Measurements from ENCODE around the gene SVIL.

SVIL gene

DNA sequence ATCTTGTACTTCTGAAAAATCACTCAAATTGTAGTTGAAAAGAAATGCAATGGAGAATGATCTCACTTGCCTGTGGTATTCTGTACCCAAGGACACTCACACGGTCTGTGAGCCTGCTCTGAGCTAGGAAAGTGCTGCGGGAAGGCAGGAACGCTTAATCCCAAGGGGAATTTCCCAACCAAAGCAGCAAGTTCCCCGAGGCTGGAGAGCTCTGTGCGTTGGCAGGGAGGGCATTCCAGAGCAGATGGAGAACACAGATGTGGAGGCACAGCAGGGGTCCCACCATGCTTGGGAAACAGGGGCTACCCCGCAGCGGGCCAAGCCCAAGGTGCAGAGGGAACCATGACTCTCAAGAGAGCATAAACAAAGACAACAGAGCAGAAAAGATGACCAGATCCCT is 13.6 kb downstream of the SVIL start:
- TF ChIP-seq, protein P1, sequence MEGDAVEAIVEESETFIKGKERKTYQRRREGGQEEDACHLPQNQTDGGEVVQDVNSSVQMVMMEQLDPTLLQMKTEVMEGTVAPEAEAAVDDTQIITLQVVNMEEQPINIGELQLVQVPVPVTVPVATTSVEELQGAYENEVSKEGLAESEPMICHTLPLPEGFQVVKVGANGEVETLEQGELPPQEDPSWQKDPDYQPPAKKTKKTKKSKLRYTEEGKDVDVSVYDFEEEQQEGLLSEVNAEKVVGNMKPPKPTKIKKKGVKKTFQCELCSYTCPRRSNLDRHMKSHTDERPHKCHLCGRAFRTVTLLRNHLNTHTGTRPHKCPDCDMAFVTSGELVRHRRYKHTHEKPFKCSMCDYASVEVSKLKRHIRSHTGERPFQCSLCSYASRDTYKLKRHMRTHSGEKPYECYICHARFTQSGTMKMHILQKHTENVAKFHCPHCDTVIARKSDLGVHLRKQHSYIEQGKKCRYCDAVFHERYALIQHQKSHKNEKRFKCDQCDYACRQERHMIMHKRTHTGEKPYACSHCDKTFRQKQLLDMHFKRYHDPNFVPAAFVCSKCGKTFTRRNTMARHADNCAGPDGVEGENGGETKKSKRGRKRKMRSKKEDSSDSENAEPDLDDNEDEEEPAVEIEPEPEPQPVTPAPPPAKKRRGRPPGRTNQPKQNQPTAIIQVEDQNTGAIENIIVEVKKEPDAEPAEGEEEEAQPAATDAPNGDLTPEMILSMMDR (IDR thresholded peaks at IDR 0.05; ENCODE audit: low read depth, low read length, missing control alignments), result no peak
- no peak overlapping the region for H3K4me3 ChIP-seq (ENCODE audit: low read depth, low read length)
- no peak for DNase-seq (ENCODE audit: low read depth)

DNA sequence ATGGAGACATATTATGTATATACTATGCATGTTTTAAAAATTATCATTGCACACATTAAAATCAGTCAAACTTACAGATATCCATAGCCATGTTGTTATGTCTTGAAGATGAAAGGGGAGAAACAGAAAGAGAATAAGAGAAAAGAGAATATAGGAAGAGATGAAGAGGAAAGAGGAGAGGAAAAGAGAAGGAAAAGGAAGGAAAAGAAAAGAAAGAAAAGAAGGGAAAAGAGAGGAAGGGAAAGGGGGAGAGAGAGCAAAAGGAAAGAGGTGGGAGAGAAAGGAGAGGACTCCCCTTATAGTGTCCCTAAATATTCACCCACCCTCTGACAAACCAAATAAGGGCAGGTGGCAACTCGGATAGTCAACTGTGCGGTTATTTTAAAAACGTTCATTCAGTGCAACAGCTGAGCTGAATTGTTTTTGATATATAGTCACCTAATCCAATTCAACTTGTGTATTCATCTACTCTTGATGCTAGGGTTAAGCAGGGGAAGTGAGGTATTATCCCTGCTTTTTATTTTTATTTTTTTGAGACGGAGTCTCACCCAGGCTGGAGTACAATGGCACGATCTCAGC is 14.6 kb downstream of the SVIL start:
- H3K4me3 ChIP-seq (ENCODE audit: low read depth, low read length), result no peak overlapping the region
- TF ChIP-seq, protein P1 (IDR thresholded peaks at IDR 0.05; ENCODE audit: low read depth, low read length, missing control alignments), result no peak
- no peak for DNase-seq (ENCODE audit: low read depth)

DNA sequence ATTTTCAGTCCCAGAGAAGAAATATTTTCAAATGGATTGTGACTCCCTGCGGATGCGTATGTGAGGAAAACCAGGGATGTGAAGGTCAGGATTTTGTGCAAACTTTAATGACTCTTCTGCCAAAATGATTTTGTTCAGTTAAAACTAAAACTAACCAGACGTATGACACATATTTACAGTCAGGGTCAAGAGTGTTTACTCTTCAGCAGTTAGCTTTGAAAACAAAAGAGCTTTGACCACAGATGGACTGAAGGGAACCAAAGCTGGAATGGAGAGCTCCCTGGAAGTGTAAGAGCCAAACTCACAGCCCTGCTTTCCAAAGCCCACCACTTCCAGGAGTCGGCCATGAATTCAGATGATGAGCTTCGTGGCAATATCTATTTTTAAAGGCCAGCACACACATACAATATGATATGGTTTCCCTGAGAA is 15.5 kb downstream of the SVIL start:
- TF ChIP-seq, protein P1 (IDR thresholded peaks at IDR 0.05; ENCODE audit: low read depth, low read length, missing control alignments), result no peak
- no peak overlapping the region for H3K4me3 ChIP-seq (ENCODE audit: low read depth, low read length)
- no peak for DNase-seq (ENCODE audit: low read depth)

DNA sequence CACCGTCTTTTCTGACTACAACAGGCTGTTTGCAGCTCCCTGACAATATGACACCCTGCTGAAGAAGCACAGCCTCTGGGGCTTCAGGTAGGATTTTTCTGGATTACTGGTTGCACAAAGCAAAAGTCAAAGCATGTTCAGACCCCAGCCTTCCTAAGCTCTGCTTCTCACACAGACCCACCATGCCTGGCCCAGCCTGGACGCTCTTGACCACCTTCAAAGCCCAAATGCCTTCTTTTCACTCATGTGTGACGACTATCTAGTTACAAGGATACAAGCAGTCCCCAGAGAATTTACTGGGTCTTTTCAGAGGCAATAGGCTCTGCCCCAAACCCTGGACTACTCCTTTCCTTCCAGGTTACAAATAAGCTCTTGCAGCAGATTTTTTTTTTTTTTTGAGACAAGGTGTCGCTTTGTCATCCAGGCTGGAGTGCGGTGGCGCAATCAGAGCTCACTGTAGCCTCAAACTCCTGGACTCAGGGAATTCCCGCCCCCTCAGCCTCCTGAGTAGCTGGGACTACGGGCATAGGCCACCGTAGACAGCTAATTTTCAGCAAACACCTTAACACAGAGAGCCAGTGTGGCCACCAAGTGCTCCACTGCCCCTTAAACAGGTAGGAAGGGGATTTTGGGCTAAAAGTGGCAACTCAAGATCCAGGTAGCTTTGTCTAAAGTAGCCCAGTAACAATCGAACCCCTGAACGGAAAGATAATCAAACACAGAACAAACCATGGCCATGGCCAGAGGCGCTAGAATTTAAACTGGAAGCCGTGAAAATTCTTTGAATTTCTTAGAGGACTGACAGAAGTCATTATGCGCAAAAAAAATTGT is 16.2 kb downstream of the SVIL start:
- no peak overlapping the region for H3K4me3 ChIP-seq (ENCODE audit: low read depth, low read length)
- TF ChIP-seq, protein P1 (IDR thresholded peaks at IDR 0.05; ENCODE audit: low read depth, low read length, missing control alignments), result no peak
- DNase-seq (ENCODE audit: low read depth), result no peak

DNA sequence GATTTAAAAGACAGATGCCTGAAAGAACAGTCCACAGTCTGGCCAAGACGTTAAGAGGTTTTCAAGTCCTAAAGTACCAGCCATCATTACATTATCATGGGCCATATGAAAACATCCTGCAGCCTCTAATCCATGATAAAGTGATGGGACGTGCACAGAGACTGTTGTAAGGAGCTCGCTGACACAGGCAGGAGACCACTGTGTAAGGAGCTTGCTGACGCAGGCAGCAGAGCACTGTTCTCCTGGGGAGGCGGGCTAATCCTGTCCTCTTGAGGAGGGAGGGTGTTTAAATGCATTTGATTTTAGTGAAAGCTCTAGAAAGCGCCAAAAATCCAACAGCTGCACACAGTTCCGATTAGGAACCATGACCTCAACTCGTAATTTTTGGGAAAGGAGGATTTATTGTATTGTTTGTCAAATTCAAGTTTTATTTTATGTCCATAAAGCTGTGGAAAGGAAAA is 16.9 kb downstream of the SVIL start:
- DNase-seq (ENCODE audit: low read depth), result no peak
- TF ChIP-seq, protein P1 (IDR thresholded peaks at IDR 0.05; ENCODE audit: low read depth, low read length, missing control alignments), result no peak
- no peak overlapping the region for H3K4me3 ChIP-seq (ENCODE audit: low read depth, low read length)

DNA sequence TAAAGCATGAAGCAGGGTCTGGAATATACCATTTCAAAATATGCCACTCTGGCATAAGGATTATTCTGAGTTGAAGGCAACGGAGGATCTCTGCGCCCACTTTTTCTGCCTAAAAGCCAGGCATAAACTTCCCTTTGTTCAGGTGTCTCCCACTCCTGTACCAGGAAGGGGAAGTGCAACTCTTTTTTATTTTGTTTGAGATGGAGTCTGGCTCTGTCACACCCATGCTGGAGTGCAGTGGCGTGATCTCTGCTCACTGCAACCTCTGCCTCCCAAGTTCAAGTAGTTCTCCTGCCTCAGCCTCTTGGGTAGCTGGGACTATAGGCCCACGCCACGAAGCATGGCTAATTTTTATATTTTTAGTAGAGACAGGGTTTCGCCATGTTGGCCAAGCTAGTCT is 18.2 kb downstream of the SVIL start:
- TF ChIP-seq, protein P1 (IDR thresholded peaks at IDR 0.05; ENCODE audit: low read depth, low read length, missing control alignments), result no peak
- no peak for DNase-seq (ENCODE audit: low read depth)

More for the DNA sequence above, 18.2 kb downstream of the SVIL start:
- no peak overlapping the region for H3K4me3 ChIP-seq (ENCODE audit: low read depth, low read length)
